Activated T-cell treated with anti-CD3 and anti-CD28 coated beads, Interleukin-2, amount 50 U/mL, for 72 hours (primary cell): ENCODE data around the gene FANCF. TPM values are rescaled to one million over a fixed set of nuclear protein-coding genes. Genes with fewer than 3 reads are reported as not detected.

ENCODE experiments used
- ATAC-seq, 2 donors: fragments of 150-1000 bp; cut with Tn5 transposase; replicated peaks in 1 of 2; 2 replicates each; pipeline ENCODE4 v1.10.0; 2021; ENCODE audit warnings: moderate library complexity in 2 of 2, mild to moderate bottlenecking in 1 of 2
- DNase-seq, 2 donors: peaks; one replicate each; pipeline ENCODE4 v3.0.0; 2021 to 2022; ENCODE audit warnings: mixed read lengths in 1 of 2
- H3K27ac Mint-ChIP-seq: one replicate; pipeline ENCODE4 v1.8.0; 2022; ENCODE audit warnings: mild to moderate bottlenecking, moderate library complexity, mixed read lengths
- H3K27me3 Mint-ChIP-seq: one replicate; pipeline ENCODE4 v1.8.0; 2022; ENCODE audit warnings: low read depth, mixed read lengths
- H3K36me3 Mint-ChIP-seq, 2 donors: one replicate each; pipeline ENCODE4 v1.8.0; 2022; ENCODE audit warnings: mixed read lengths in 2 of 2, mild to moderate bottlenecking in 1 of 2; ENCODE audit not compliant: insufficient read depth in 2 of 2
- H3K4me1 Mint-ChIP-seq: one replicate; pipeline ENCODE4 v1.8.0; 2022; ENCODE audit warnings: low read depth, mixed read lengths
- H3K4me3 Mint-ChIP-seq, 2 donors: one replicate each; pipeline ENCODE4 v1.8.0; 2022; ENCODE audit warnings: mild to moderate bottlenecking in 2 of 2, mixed read lengths in 2 of 2, moderate library complexity in 2 of 2
- H3K9me3 Mint-ChIP-seq, 2 donors: one replicate each; pipeline ENCODE4 v1.8.0; 2022; ENCODE audit warnings: mixed read lengths in 2 of 2
- total RNA-seq, 2 donors: library from RNA; stranded (reverse); gene quantifications; one replicate each; pipeline ENCODE4 v1.2.3, GENCODE V29; 2022

Gene FANCF, protein sequence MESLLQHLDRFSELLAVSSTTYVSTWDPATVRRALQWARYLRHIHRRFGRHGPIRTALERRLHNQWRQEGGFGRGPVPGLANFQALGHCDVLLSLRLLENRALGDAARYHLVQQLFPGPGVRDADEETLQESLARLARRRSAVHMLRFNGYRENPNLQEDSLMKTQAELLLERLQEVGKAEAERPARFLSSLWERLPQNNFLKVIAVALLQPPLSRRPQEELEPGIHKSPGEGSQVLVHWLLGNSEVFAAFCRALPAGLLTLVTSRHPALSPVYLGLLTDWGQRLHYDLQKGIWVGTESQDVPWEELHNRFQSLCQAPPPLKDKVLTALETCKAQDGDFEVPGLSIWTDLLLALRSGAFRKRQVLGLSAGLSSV
- 10 to 100 TPM; 12.6 to 13.9 TPM for total RNA-seq

DNA sequence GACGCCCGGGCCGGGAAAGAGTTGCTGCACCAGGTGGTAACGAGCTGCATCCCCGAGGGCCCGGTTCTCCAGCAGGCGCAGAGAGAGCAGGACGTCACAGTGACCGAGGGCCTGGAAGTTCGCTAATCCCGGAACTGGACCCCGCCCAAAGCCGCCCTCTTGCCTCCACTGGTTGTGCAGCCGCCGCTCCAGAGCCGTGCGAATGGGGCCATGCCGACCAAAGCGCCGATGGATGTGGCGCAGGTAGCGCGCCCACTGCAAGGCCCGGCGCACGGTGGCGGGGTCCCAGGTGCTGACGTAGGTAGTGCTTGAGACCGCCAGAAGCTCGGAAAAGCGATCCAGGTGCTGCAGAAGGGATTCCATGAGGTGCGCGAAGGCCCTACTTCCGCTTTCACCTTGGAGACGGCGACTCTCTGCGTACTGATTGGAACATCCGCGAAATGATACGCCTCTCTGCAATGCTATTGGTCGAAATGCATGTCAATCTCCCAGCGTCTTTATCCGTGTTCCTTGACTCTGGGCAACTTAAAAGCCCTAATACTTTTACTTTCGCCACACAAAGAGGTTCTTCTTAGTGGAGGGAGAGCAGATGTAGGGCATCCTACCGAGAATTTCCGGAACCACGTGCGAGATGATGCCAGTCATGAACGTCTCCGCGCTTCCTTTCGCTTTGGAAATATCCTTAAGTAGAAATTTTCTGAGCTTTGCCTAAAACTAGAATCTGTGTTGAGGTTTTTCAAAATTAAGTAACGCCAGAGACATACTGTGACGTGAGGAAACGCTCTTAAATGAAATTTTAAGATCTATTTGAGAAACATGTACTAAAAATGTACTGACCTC, at the start of gene FANCF:
Gene FANCF (minus strand): TSS at position 376 of the 840 bp plus-strand sequence. CDS start 13 bp downstream, at position 363.
- H3K27ac Mint-ChIP-seq, result peak within 1 kb of the TSS; percentile 87
- peaks cover 0 to 1% of the 10 kb centered on the region in 2 donors for H3K9me3 Mint-ChIP-seq
- DNase-seq (peak; percentile 90 to 93), ATAC-seq (peak; percentile 95)
- H3K36me3 Mint-ChIP-seq, result peaks cover 3 to 6% of the 10 kb centered on the region in 2 donors
- no peaks in the 10 kb centered on the region for H3K27me3 Mint-ChIP-seq
- H3K4me1 Mint-ChIP-seq, result peaks cover 29% of the 10 kb centered on the region
- H3K4me3 Mint-ChIP-seq, result peak within 1 kb of the TSS; percentile 98 to 99

DNA sequence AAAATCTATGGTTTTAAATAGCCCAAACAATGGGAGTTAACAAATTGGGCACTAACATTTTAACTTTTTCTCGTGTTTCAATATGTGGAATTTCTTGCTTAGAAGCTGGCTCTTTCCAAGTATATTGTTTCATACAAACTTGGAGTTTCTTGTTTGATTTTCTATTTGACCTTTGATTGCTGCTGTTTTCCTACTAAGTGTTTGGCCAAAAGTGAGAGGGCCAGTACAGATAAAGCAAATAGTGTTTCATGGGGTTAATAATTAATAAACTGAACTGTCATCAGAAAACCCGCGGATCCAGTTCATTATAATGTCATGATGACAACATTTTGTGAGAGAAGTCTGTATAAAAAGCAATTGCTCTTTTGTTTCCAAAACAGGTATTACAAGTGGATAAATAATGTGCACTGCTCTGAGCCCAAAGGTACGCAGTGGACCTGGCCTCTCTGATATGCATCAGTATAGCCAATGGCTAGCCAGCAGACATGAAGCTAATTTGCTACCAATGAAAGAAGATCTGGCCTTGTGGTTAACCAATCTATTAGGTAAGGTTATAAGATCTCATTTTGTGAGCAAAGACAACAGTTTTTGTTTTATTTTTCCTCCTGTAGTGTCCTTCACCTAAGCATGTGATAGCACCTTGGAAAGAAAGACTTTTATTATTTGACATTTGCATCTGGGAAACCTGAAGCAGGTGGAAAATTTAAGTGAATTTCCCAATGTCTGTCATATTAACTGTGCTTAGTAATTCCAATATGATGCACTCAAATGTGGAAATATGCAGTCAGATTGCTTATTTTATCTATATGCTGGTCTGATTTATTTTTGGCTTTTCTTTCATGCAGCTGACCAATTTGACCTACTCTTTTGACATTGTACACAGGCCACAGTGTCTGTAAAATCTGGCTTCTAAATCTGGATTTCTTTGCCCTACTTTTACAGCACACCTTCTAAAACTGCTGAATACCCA, 49.1 kb upstream of the FANCF start:
- no peak for ATAC-seq
- H3K27ac Mint-ChIP-seq, result no peak overlapping the region
- H3K27me3 Mint-ChIP-seq, result peaks cover 15% of the 10 kb centered on the region
- H3K9me3 Mint-ChIP-seq, result no peaks in the 10 kb centered on the region
- no peak overlapping the region for H3K4me3 Mint-ChIP-seq
- no peaks in the 10 kb centered on the region for H3K4me1 Mint-ChIP-seq
- no peak for DNase-seq
- H3K36me3 Mint-ChIP-seq, result no peaks in the 10 kb centered on the region

DNA sequence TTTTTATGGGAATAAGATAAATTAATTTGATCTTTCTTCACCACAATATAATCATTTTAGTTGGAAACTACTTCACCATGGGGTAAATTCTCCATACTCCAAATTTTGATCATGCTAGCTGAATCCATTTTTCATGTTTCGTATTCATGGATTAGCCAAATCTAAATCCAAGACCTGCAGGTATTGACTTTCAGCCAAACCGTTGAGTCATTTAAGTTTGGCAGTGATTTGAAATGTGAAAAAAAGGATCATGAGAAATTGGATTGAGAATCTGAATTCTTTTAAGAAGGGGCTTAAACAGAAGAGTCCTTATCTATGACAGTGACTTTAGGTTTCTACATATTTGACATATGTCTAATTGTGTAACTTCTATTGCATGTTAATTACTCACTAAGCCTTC, 46.1 kb upstream of the FANCF start:
- no peak for DNase-seq
- no peaks in the 10 kb centered on the region for H3K36me3 Mint-ChIP-seq
- H3K9me3 Mint-ChIP-seq, result no peaks in the 10 kb centered on the region
- H3K4me3 Mint-ChIP-seq, result no peak overlapping the region
- H3K4me1 Mint-ChIP-seq, result peaks cover 19% of the 10 kb centered on the region
- H3K27ac Mint-ChIP-seq, result no peak overlapping the region
- no peak for ATAC-seq
- H3K27me3 Mint-ChIP-seq, result peaks cover 41% of the 10 kb centered on the region

DNA sequence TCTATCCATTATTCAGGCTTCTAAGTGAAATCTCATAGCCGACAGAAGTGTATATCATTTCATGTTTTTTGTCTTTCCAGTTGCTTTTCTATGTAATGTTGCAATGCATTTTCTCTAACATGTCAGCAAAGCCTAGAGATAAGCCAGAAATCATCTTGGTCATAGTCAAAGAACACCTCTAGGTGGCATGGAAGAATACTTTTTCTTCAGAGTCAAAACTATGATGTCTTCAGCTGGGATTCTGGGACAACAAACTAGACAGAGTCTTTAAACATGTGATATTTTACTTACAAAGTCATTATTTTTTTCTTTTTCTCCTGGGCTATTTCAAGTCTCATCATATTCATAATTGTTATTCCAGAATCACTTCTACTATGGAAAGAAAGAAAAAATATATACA, 45.2 kb upstream of the FANCF start:
- H3K27ac Mint-ChIP-seq, result no peak overlapping the region
- H3K4me3 Mint-ChIP-seq, result no peak overlapping the region
- no peaks in the 10 kb centered on the region for H3K36me3 Mint-ChIP-seq
- H3K4me1 Mint-ChIP-seq, result peaks cover 28% of the 10 kb centered on the region
- DNase-seq, result no peak
- H3K9me3 Mint-ChIP-seq, result no peaks in the 10 kb centered on the region
- no peak for ATAC-seq
- peaks cover 50% of the 10 kb centered on the region for H3K27me3 Mint-ChIP-seq

DNA sequence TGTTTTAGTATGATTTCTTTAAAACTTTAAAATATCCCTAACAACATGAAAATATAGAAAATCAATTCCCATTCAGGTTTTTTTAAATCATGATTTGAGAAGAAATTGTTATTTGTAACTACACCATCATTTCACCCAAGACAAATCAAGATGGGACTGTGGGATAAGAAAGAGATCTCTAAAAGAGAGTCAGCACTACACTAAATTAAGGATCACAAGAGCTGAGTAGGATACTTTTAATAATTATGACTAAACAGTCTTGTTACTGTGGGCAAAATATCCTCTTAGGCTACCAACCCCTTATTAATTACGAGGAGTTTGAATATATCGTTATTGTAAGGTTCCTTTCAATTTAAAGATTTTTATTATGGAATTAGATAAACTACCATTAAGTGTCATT, 43.7 kb upstream of the FANCF start:
- Mint-ChIP-seq H3K4me3 (no peak overlapping the region), H3K36me3 (no peaks in the 10 kb centered on the region), H3K4me1 (peaks cover 28% of the 10 kb centered on the region), H3K27me3 (peaks cover 52% of the 10 kb centered on the region), H3K9me3 (no peaks in the 10 kb centered on the region), H3K27ac (no peak overlapping the region)
- no peak for DNase-seq
- no peak for ATAC-seq

DNA sequence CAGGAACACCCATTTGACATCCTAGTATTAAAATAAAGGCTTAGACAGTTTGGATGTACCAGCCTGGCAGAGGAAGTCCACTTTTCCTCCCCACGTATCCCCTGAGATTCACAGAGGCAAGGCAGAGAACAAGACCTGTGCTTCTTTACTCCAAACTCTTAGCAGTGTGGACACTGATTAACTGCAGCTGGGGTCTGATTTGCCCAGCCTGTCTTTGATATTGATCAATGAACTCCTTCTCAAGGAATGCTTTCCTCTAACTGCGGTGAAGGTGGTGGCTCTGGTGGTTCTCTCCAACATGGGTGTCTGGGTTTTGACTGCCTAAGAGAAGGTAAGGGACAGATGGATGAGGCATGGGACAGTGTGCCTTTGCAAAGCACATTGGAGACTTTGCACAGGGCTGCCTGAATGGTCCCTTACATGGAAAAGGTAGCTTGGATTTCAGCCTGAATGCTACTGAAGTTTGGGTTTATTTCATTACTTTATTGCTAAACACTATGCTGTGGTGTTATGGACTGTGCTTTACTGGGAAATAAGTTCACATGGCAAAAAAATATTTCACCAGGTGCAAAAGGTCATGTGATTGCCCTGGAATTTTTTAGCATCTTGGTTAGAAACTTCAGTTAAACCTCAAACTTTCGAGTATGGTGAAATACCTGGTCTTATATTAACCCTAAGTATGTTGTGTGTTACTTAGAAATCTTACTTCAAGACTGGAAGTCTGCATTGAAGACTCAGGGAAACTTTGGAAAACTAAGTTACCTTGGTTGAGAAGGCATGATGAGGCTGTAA, 42.6 kb upstream of the FANCF start:
- Mint-ChIP-seq H3K27me3 (peaks cover 52% of the 10 kb centered on the region), H3K4me3 (no peak overlapping the region)

DNA sequence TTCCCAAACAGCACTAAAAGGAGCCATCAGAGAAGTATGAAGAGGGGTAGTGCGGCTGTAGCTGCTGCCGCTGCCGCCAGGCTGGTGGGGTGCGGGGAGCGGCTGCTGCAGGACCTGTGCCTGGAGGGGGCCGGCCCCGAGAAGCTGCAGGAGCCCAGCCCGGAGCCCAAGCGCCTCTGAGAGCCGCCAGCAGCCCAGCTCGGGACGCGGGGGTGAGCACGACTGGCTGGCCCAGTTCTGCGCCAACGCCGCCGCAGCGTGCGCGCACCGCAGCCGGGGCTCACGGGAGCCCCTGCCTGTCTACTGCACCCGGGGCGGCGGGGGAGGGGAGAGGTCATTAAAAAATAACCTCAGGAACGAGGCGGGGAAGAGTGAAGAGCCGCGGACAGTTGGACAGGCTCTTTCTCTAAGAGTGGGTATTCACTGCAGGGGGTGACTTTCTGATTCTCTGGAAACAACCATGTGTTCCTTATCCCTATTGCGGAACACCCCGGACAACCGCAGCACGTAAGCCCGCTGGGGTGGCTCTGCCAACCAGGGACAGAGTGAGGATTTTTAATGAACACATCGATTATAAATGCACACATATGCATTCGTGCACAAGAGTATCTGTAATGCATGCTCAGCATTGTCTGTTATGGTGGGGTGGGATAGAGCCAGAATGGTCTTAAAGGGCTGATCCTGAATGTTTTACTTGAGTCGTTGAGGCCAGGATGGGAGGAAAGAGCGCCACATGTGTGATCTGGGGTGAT, 41.2 kb upstream of the FANCF start:
- ATAC-seq (peak; percentile 73 to 87), DNase-seq (peak; percentile 13 to 46)
- no peaks in the 10 kb centered on the region for H3K9me3 Mint-ChIP-seq
- H3K36me3 Mint-ChIP-seq, result no peaks in the 10 kb centered on the region
- peaks cover 28% of the 10 kb centered on the region for H3K4me1 Mint-ChIP-seq
- H3K27me3 Mint-ChIP-seq, result peaks cover 52% of the 10 kb centered on the region
- H3K4me3 Mint-ChIP-seq, result peak overlapping the region; percentile 82 to 87
- no peak overlapping the region for H3K27ac Mint-ChIP-seq

More for the DNA sequence above, 42.6 kb upstream of the FANCF start:
- Mint-ChIP-seq H3K9me3 (no peaks in the 10 kb centered on the region), H3K36me3 (no peaks in the 10 kb centered on the region), H3K4me1 (peaks cover 28% of the 10 kb centered on the region), H3K27ac (no peak overlapping the region)
- DNase-seq (no peak), ATAC-seq (no peak)

DNA sequence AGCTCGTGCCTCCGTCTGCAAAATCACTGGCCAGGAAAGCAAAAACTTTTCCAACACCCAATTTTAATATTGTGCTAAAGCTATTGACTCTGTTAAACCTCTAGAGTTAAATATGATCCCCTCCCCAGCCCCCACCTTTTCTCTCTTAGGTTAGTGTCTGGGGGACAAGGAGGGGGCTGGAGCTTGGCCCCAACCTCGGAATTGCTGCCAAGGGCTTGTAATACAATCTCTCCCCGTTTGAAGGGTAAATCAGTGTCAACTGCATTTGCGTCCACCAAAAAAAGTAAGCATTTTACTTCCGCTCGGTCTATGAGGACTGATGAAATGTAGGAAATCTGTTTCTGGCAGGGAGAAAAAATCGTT, 40.7 kb upstream of the FANCF start, which contains the start of gene GAS2:
Gene GAS2 (plus strand): TSS at position 287 of the 363 bp plus-strand sequence. CDS start 8,259 bp downstream, outside the sequence.
- Mint-ChIP-seq H3K4me1 (peaks cover 28% of the 10 kb centered on the region), H3K27me3 (peaks cover 52% of the 10 kb centered on the region), H3K4me3 (peak within 1 kb of the TSS; percentile 82 to 87), H3K36me3 (no peaks in the 10 kb centered on the region), H3K27ac (no peak within 1 kb of the TSS), H3K9me3 (no peaks in the 10 kb centered on the region)
- DNase-seq (no peak), ATAC-seq (peak in 1 of 2 donors; percentile 13)

DNA sequence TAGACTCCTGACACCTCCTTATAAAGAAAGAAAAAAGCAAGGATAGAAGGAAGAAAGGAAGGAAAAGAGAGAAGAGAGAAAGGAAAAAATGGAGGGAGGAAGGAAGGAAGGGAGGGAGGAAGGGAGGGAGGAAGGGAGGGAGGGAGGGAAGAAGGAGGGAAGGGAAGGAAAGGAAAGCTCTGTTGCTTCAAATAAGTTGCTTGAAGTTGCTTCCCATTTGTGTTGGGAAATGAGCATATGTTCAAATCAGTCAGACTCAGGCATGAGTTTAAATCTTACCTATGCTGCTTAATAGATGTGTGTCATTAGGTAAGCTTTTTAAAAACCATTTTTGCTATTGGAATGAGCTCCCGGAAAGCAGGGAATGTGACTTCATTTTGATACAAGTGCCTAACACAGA, 34.2 kb upstream of the FANCF start:
- H3K36me3 Mint-ChIP-seq, result no peaks in the 10 kb centered on the region
- no peak overlapping the region for H3K27ac Mint-ChIP-seq
- H3K27me3 Mint-ChIP-seq, result no peaks in the 10 kb centered on the region
- H3K9me3 Mint-ChIP-seq, result no peaks in the 10 kb centered on the region
- DNase-seq, result no peak
- ATAC-seq, result no peak
- H3K4me1 Mint-ChIP-seq, result peaks cover 16% of the 10 kb centered on the region
- no peak overlapping the region for H3K4me3 Mint-ChIP-seq

DNA sequence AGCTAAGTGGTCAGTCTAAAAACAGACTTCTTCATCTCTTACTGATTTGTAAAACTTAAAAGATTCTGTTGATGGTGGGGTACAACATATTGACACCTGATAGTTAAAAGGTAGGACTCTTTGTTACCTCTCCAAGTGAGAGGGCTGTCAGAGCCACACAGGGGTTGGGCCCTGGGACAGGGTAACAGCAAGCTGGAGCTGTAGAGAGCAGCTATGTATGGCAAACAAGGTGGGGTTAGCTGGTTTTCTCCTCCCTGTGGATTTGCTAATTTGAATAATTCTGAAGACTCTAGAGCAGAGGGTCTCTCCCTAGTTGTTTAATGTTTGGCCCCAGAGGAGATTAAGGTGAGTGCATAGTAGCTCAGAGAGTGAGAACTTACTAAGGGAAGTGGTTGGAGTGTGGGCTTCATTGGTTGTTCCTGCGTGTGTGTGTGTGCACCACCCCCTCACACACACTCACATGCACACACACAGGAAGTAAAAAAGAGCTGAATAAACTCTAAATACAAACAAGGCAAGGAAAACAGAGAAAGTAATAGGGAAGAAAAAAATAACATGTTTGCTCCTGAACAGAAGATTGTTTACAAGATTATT, 31.6 kb upstream of the FANCF start:
- H3K27me3 Mint-ChIP-seq, result no peaks in the 10 kb centered on the region
- peak; percentile 86 to 91 for ATAC-seq
- H3K36me3 Mint-ChIP-seq, result no peaks in the 10 kb centered on the region
- peak overlapping the region in 1 of 2 donors; percentile 10 for H3K4me3 Mint-ChIP-seq
- H3K9me3 Mint-ChIP-seq, result peaks cover 0 to 3% of the 10 kb centered on the region in 2 donors
- peak overlapping the region; percentile 89 for H3K27ac Mint-ChIP-seq
- peak; percentile 1 to 10 for DNase-seq
- peaks cover 16% of the 10 kb centered on the region for H3K4me1 Mint-ChIP-seq

DNA sequence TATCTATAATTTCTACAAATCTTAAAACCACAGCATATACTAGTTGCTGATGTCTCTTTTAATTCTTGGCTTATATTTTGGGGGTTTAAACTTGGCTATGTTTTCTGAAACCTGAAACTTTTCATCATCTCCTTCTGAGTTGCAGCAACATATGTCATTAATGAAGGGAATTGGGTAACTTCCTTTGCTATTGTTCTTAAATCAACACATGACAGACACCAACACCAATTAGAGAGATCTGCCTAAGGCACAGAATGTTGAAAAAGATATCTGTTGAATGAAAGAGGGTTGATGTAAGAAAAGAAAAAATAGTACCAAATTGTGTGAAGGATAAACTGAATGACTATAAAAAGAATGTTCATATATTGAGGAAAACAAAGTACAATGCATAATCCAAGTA, 30.5 kb upstream of the FANCF start:
- Mint-ChIP-seq H3K9me3 (peaks cover 0 to 5% of the 10 kb centered on the region in 2 donors), H3K4me1 (peaks cover 16% of the 10 kb centered on the region), H3K27ac (no peak overlapping the region), H3K27me3 (no peaks in the 10 kb centered on the region), H3K36me3 (peaks cover 2% of the 10 kb centered on the region in 2 donors), H3K4me3 (no peak overlapping the region)
- DNase-seq, result no peak
- ATAC-seq, result no peak
